ENCODE measurements around the gene TMLHE.

- no peak for TF ChIP-seq CTCF (IDR thresholded peaks at IDR 0.05 in 2 of 3, conservative IDR thresholded peaks at IDR 0.05 in 1 of 3; ENCODE audit: borderline replicate concordance in 1 of 3, insufficient read depth in 1 of 3, low read depth in 2 of 3, low read length in 2 of 3)
- TF ChIP-seq TCF7L2 (IDR thresholded peaks at IDR 0.05; ENCODE audit: borderline replicate concordance, extremely low read depth, insufficient read depth, insufficient read length): no peak
- no peak for TF ChIP-seq REST (IDR thresholded peaks at IDR 0.05; ENCODE audit: low read depth)
These were observed 1.4 kb downstream of the TMLHE start for GRCh38 chrX:155611302-155611701.
